ENCODE measurements around the gene PPARGC1A. TPM values are rescaled to one million over a fixed set of nuclear protein-coding genes. Genes with fewer than 3 reads are reported as not detected.

PPARGC1A gene
- total RNA-seq, 1 experiment from 2014 or later, result 0.12 TPM

DNA sequence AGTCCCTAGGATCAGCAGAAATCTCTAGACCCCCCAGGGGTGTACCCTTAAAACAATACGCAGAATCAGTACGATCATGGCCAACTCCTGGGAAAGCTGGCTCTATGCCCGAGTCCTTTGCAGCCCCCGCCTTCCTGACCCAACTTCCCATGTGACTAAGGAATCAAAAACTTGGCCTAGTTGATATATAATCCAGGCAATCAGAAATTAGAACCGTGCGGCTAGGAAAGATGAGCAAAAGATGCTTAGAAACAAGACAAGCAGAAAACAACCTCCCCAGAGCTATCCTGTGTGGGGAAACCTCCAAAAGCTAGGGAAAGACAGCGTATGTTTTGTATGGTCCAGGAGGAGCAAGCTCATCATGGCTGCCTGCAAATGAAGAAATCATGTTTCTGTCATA lies 110.0 kb downstream of the PPARGC1A start:
- no peak for DNase-seq (ENCODE audit: unreplicated experiment)
- no TSS peak for BruUV-seq (replicated peaks)
- no peak overlapping the region for H3K27ac Mint-ChIP-seq (ENCODE audit: low read depth, unreplicated experiment)
- peaks cover 7% of the 10 kb centered on the region for H3K4me1 Mint-ChIP-seq (ENCODE audit: insufficient read depth, unreplicated experiment)
- intact Hi-C loops (cut with micrococcal nuclease), result no loop called here
- ChIA-PET CTCF (interaction anchor here (0.7 kb wide), 1 partner anchor 772 kb away, joined by 4 read pairs; no protein-coding TSS in a partner anchor), POLR2A (interaction anchor here (1.1 kb wide), 1 partner anchor 8 kb away, joined by 4 read pairs; no protein-coding TSS in a partner anchor)
- H3K27me3 Mint-ChIP-seq (ENCODE audit: insufficient read depth, unreplicated experiment), result no peaks in the 10 kb centered on the region
- no peak for TF ChIP-seq CTCF (IDR thresholded peaks at IDR 0.05; ENCODE audit: unreplicated experiment)
- H3K4me3 Mint-ChIP-seq (ENCODE audit: unreplicated experiment), result no peak overlapping the region
- H3K36me3 Mint-ChIP-seq (ENCODE audit: insufficient read depth, unreplicated experiment), result no peaks in the 10 kb centered on the region
- peaks cover 7% of the 10 kb centered on the region for H3K9me3 Mint-ChIP-seq (ENCODE audit: unreplicated experiment)

DNA sequence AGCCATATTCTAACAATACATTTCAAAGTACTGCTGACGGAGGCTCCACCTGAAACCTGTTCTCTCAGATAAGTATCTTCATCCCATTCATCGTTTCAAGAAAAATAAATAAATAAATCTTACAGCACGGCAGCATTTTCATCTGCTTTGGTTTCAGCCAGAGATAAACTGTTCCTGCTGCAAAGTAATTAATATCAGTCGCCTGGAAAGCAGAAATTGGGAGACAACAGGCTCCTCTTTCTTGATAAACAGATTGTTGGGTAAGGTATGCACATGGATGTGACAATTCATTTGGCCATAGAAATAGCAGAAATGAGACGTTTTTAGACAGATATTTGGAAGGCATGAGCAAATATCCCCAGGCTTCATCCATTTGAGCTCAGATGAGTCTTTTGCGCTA lies 110.4 kb downstream of the PPARGC1A start:
- H3K36me3 Mint-ChIP-seq (ENCODE audit: insufficient read depth, unreplicated experiment), result no peaks in the 10 kb centered on the region
- no peak for DNase-seq (ENCODE audit: unreplicated experiment)
- intact Hi-C loops (cut with micrococcal nuclease), result no loop called here
- peaks cover 7% of the 10 kb centered on the region for H3K4me1 Mint-ChIP-seq (ENCODE audit: insufficient read depth, unreplicated experiment)
- no peak overlapping the region for H3K27ac Mint-ChIP-seq (ENCODE audit: low read depth, unreplicated experiment)
- POLR2A ChIA-PET, result no interaction called here
- CTCF ChIA-PET, result no interaction called here
- no peak for TF ChIP-seq CTCF (IDR thresholded peaks at IDR 0.05; ENCODE audit: unreplicated experiment)
- no peak overlapping the region for H3K4me3 Mint-ChIP-seq (ENCODE audit: unreplicated experiment)
- H3K27me3 Mint-ChIP-seq (ENCODE audit: insufficient read depth, unreplicated experiment), result no peaks in the 10 kb centered on the region
- no TSS peak for BruUV-seq (replicated peaks)
- H3K9me3 Mint-ChIP-seq (ENCODE audit: unreplicated experiment), result peaks cover 7% of the 10 kb centered on the region

DNA sequence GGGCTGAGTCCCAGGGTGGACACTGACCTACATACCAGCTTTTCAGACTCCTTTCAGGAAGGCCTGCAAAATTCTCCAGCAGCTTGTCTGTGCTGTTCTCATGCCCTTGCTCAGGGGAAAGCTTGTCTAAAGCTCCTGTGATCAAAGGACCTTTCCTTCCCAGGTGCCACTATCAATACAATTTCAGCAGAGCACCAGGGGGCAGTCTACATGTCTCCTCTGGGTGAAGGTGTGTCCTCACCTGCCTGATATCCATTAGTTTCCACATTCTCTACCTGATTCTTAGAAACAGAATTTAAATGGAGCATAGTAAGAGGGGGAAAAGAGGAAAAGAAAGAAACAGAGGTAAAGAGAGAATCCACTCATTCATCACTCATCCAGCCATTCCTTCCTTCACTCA lies 114.2 kb downstream of the PPARGC1A start:
- no peaks in the 10 kb centered on the region for H3K27me3 Mint-ChIP-seq (ENCODE audit: insufficient read depth, unreplicated experiment)
- POLR2A ChIA-PET, result interaction anchor here (0.6 to 0.7 kb wide), 2 partner anchors 103 to 1745 kb away, joined by 3 read pairs; no protein-coding TSS in a partner anchor
- H3K4me1 Mint-ChIP-seq (ENCODE audit: insufficient read depth, unreplicated experiment), result peaks cover 7% of the 10 kb centered on the region
- no peaks in the 10 kb centered on the region for H3K36me3 Mint-ChIP-seq (ENCODE audit: insufficient read depth, unreplicated experiment)
- no peak overlapping the region for H3K4me3 Mint-ChIP-seq (ENCODE audit: unreplicated experiment)
- H3K27ac Mint-ChIP-seq (ENCODE audit: low read depth, unreplicated experiment), result no peak overlapping the region
- TF ChIP-seq CTCF (IDR thresholded peaks at IDR 0.05; ENCODE audit: unreplicated experiment), result peak; percentile 25
- intact Hi-C loops (cut with micrococcal nuclease), result no loop called here
- no TSS peak for BruUV-seq (replicated peaks)
- DNase-seq (ENCODE audit: unreplicated experiment), result peak; percentile 36
- CTCF ChIA-PET, result interaction anchor here (0.6 to 1.3 kb wide), 7 partner anchors 9 to 644 kb away, joined by 3 to 8 read pairs (median 3); no protein-coding TSS in a partner anchor
- no peaks in the 10 kb centered on the region for H3K9me3 Mint-ChIP-seq (ENCODE audit: unreplicated experiment)

GRCh38 chr4:23774909-23775308 lies 114.9 kb downstream of the PPARGC1A start:
- intact Hi-C loops (cut with micrococcal nuclease), result no loop called here
- Mint-ChIP-seq H3K9me3 (ENCODE audit: unreplicated experiment) (no peaks in the 10 kb centered on the region), H3K27ac (ENCODE audit: low read depth, unreplicated experiment) (no peak overlapping the region), H3K4me3 (ENCODE audit: unreplicated experiment) (no peak overlapping the region), H3K4me1 (ENCODE audit: insufficient read depth, unreplicated experiment) (peaks cover 10% of the 10 kb centered on the region), H3K36me3 (ENCODE audit: insufficient read depth, unreplicated experiment) (no peaks in the 10 kb centered on the region), H3K27me3 (ENCODE audit: insufficient read depth, unreplicated experiment) (no peaks in the 10 kb centered on the region)
- ChIA-PET POLR2A (no interaction called here), CTCF (interaction anchor here (0.6 to 1.0 kb wide), 7 partner anchors 15 to 645 kb away, joined by 3 to 4 read pairs (median 3); no protein-coding TSS in a partner anchor)
- no TSS peak for BruUV-seq (replicated peaks)
- no peak for TF ChIP-seq CTCF (IDR thresholded peaks at IDR 0.05; ENCODE audit: unreplicated experiment)
- DNase-seq (ENCODE audit: unreplicated experiment), result no peak
